IMR-90 (cell line): Measurements from ENCODE around the gene TBPL1. TPM values are rescaled to one million over a fixed set of nuclear protein-coding genes. Genes with fewer than 3 reads are reported as not detected.

Experiments used
- ATAC-seq: fragments of 200-7000 bp; cut with Tn5 transposase; 2 replicates; pipeline ENCODE4 v1.9.1; 2020; ENCODE audit warnings: low read depth, mild to moderate bottlenecking, moderate library complexity
- BruUV-seq: library from RNA; stranded (reverse); fragments of 400-500 nt; replicated peaks from 2 replicates; lab custom pipeline; 2021; lab: Mats Ljungman, UMichigan
- CTCF ChIA-PET: fragments of 300-600 bp; formaldehyde crosslinking; extraction: SDS; loops from one replicate; lab custom pipeline; 2021; ENCODE audit warnings: antibody characterized with exemption; lab: Yijun Ruan, JAX
- POLR2A ChIA-PET: fragments of 300-600 bp; sonication (Branson Sonifier 250); formaldehyde crosslinking; loops from one replicate; lab custom pipeline; 2022; ENCODE audit warnings: antibody characterized with exemption; ENCODE audit not compliant: unreplicated experiment; lab: Charles Lee
- DNase-seq: peaks from one replicate; pipeline ENCODE4 v3.0.0; 2013
- H2AFZ ChIP-seq: replicated peaks from 2 replicates; pipeline ENCODE3; 2013; ENCODE audit warnings: low read length, mild to moderate bottlenecking; ENCODE audit not compliant: poor library complexity
- H2AK5ac ChIP-seq: 2 replicates; pipeline ENCODE4 v1.6.1; 2013; ENCODE audit warnings: low read depth, low read length, inconsistent platforms
- H2AK9ac ChIP-seq: replicated peaks from 2 replicates; pipeline ENCODE3; 2013; ENCODE audit warnings: mild to moderate bottlenecking, low read depth, low read length, moderate library complexity; ENCODE audit not compliant: poor library complexity
- H2BK120ac ChIP-seq: 2 replicates; pipeline ENCODE4 v1.6.1; 2013; ENCODE audit warnings: low read depth, low read length, inconsistent platforms
- H2BK15ac ChIP-seq: 3 replicates; pipeline ENCODE4 v1.6.1; 2013; ENCODE audit warnings: low read depth, low read length, inconsistent platforms
- H2BK20ac ChIP-seq: 2 replicates; pipeline ENCODE4 v1.6.1; 2013; ENCODE audit warnings: low read depth, mild to moderate bottlenecking, inconsistent platforms, low read length, moderate library complexity
- H2BK5ac ChIP-seq: 2 replicates; pipeline ENCODE4 v1.6.1; 2013; ENCODE audit warnings: mild to moderate bottlenecking, low read depth, low read length, inconsistent platforms; ENCODE audit not compliant: poor library complexity, severe bottlenecking
- H3K14ac ChIP-seq: replicated peaks from 2 replicates; pipeline ENCODE4 v1.6.1; 2013; ENCODE audit warnings: low read depth, low read length, inconsistent platforms
- H3K18ac ChIP-seq: 2 replicates; pipeline ENCODE4 v1.6.1; 2013; ENCODE audit warnings: low read depth, low read length, control low read depth
- H3K23ac ChIP-seq: 2 replicates; pipeline ENCODE4 v1.6.1; 2013; ENCODE audit warnings: low read depth, low read length, inconsistent platforms
- H3K27ac ChIP-seq: 2 replicates; pipeline ENCODE4 v1.5.1; 2013; ENCODE audit warnings: mild to moderate bottlenecking, control low read depth, low read length; ENCODE audit not compliant: insufficient read depth
- H3K27me3 ChIP-seq: 2 replicates; pipeline ENCODE4 v1.6.1; 2013; ENCODE audit warnings: low read length; ENCODE audit not compliant: control insufficient read depth, insufficient read depth
- H3K36me3 ChIP-seq: 2 replicates; pipeline ENCODE4 v1.6.1; 2013; ENCODE audit warnings: low read length, mixed read lengths; ENCODE audit not compliant: control insufficient read depth, insufficient read depth
- H3K4ac ChIP-seq: 2 replicates; pipeline ENCODE4 v1.6.1; 2013; ENCODE audit warnings: low read depth, low read length, inconsistent platforms
- H3K4me1 ChIP-seq: 2 replicates; pipeline ENCODE4 v1.6.1; 2013; ENCODE audit warnings: low read length, mixed read lengths; ENCODE audit not compliant: control insufficient read depth, insufficient read depth
- H3K4me2 ChIP-seq: 2 replicates; pipeline ENCODE4 v1.6.1; 2013; ENCODE audit warnings: low read depth, mild to moderate bottlenecking, control low read depth, low read length, moderate library complexity
- H3K4me3 ChIP-seq: 2 replicates; pipeline ENCODE4 v1.5.1; 2013; ENCODE audit warnings: low read depth, mild to moderate bottlenecking, control low read depth, low read length, moderate library complexity; ENCODE audit not compliant: insufficient read depth
- H3K56ac ChIP-seq: 2 replicates; pipeline ENCODE4 v1.6.1; 2013; ENCODE audit warnings: low read length, inconsistent platforms; ENCODE audit not compliant: insufficient read depth; ENCODE audit errors: extremely low read depth
- H3K79me1 ChIP-seq, 2 experiments: 2 replicates each; pipeline ENCODE4 v1.6.1; 2013; ENCODE audit warnings: low read length in 2 of 2, inconsistent platforms in 1 of 2, low read depth in 1 of 2
- H3K9ac ChIP-seq: 2 replicates; pipeline ENCODE4 v1.6.1; 2013; ENCODE audit warnings: low read depth, low read length, control low read depth
- H3K9me1 ChIP-seq: 2 replicates; pipeline ENCODE4 v1.6.1; 2013; ENCODE audit warnings: low read length, inconsistent platforms; ENCODE audit not compliant: insufficient read depth
- H3K9me3 ChIP-seq: 2 replicates; pipeline ENCODE4 v1.6.1; 2013; ENCODE audit warnings: low read length; ENCODE audit not compliant: control insufficient read depth, insufficient read depth
- H4K20me1 ChIP-seq: 2 replicates; pipeline ENCODE4 v1.6.1; 2013; ENCODE audit warnings: low read length, inconsistent platforms; ENCODE audit not compliant: insufficient read depth
- H4K5ac ChIP-seq: 2 replicates; pipeline ENCODE4 v1.6.1; 2013; ENCODE audit warnings: mild to moderate bottlenecking, low read depth, low read length, control low read depth
- H4K8ac ChIP-seq, 2 experiments: 2 replicates each; pipeline ENCODE4 v1.6.1; 2013; ENCODE audit warnings: low read depth in 2 of 2, low read length in 2 of 2, control low read depth in 1 of 2, inconsistent platforms in 1 of 2
- H4K91ac ChIP-seq: 2 replicates; pipeline ENCODE4 v1.6.1; 2013; ENCODE audit warnings: low read depth, low read length, inconsistent platforms; ENCODE audit not compliant: insufficient read depth
- CEBPB ChIP-seq: IDR thresholded peaks from 2 replicates; pipeline ENCODE4 v1.6.1; 2012; ENCODE audit warnings: low read depth, low read length, improper control_type of control experiment
- ELK1 ChIP-seq: fragments of 150-350 bp; IDR thresholded peaks from 2 replicates; pipeline ENCODE4 v1.6.1; 2016; ENCODE audit warnings: low read depth, mild to moderate bottlenecking, low read length, moderate library complexity, borderline replicate concordance
- POLR2A ChIP-seq: IDR thresholded peaks from 2 replicates; pipeline ENCODE4 v1.6.1; 2012; ENCODE audit warnings: mild to moderate bottlenecking, low read depth, low read length
- RCOR1 ChIP-seq: IDR thresholded peaks from 2 replicates; pipeline ENCODE4 v1.6.1; 2012; ENCODE audit warnings: mild to moderate bottlenecking, low read length, improper control_type of control experiment; ENCODE audit not compliant: insufficient replicate concordance
- RFX5 ChIP-seq: IDR thresholded peaks from 2 replicates; pipeline ENCODE4 v1.8.0; 2012; ENCODE audit warnings: low read depth, mild to moderate bottlenecking, low read length, moderate library complexity
- SMC3 ChIP-seq: fragments of 150-350 bp; IDR thresholded peaks from 2 replicates; pipeline ENCODE4 v1.6.1; 2016; ENCODE audit warnings: low read depth, mild to moderate bottlenecking, antibody characterized with exemption, low read length, moderate library complexity
- USF2 ChIP-seq: fragments of 150-350 bp; IDR thresholded peaks from 2 replicates; pipeline ENCODE4 v1.6.1; 2017; ENCODE audit warnings: mild to moderate bottlenecking, antibody characterized with exemption, low read length, low read depth
- WGBS, 2 experiments: methylation state at CpG; one replicate each; pipeline versions ENCODE4 v1.1.5 to v1.1.7; 2013; ENCODE audit warnings: missing lambda C conversion rate in 2 of 2; ENCODE audit not compliant: insufficient read length in 1 of 2; ENCODE audit errors: extremely low coverage in 2 of 2; 5-methylcytosine and 5-hydroxymethylcytosine counted together
- dilution Hi-C: fragments of 300-500 bp; cut with HindIII; formaldehyde crosslinking; loops from one replicate; pipeline ENCODE4 v1.14.3; 2018; ENCODE audit warnings: low sequenced_read_pairs; ENCODE audit not compliant: unreplicated experiment
- in situ Hi-C: fragments of 300-500 bp; cut with MboI; formaldehyde crosslinking; loops from 3 replicates; pipeline ENCODE4 v1.14.3; 2019; ENCODE audit warnings: low sequenced_read_pairs, inconsistent platforms, mixed read lengths
- intact Hi-C: fragments of 100-400 bp; cut with micrococcal nuclease; formaldehyde crosslinking; loops from 2 replicates; pipeline ENCODE4 v1.10.0; 2022
- polyA plus RNA-seq, 3 experiments: library from polyadenylated mRNA; depleted of rRNA; stranded (reverse); fragments of >200 nt; gene quantifications; 2 replicates each; pipeline ENCODE4 v1.2.3, GENCODE V29; 2012; ENCODE audit warnings: low replicate concordance in 1 of 3
- total RNA-seq: library from RNA; depleted of rRNA; stranded (reverse); fragments of >200 nt; gene quantifications from 2 replicates; pipeline ENCODE4 v1.2.3, GENCODE V29; 2012

The TBPL1 gene
- total and polyA plus RNA-seq, 2 of the 4 experiments (the other 2 are of a cell fraction) = 25.6 to 32.5 TPM

- Histone ChIP-seq H2BK20ac (no peak overlapping the region), H4K20me1 (no peaks in the 10 kb centered on the region), H2AK5ac (no peak overlapping the region), H3K9me1 (peaks cover 5% of the 10 kb centered on the region; the same call in 1 of the 2 replicates), H3K27me3 (no peaks in the 10 kb centered on the region), H4K8ac (no peak overlapping the region), H3K23ac (no peak overlapping the region), H3K4me1 (peaks cover 3% of the 10 kb centered on the region; the same call in 1 of the 2 replicates), H2BK5ac (no peak overlapping the region), H2BK15ac (no peak overlapping the region), H4K5ac (no peak overlapping the region), H3K9ac (no peak overlapping the region), H3K27ac (no peak overlapping the region), H2BK120ac (no peak overlapping the region), H3K56ac (no peak overlapping the region), H3K79me1 (peaks cover 0 to 11% of the 10 kb centered on the region in 2 experiments; a peak in 3 of 4 replicates), H3K4me2 (no peak overlapping the region), H3K4ac (no peak overlapping the region), H3K36me3 (no peaks in the 10 kb centered on the region), H2AFZ (no peak overlapping the region), H4K91ac (no peak overlapping the region), H3K4me3 (no peak overlapping the region), H2AK9ac (no peak overlapping the region), H3K14ac (no peak overlapping the region), H3K18ac (no peak overlapping the region), H3K9me3 (no peaks in the 10 kb centered on the region)
- intact Hi-C loops (no loop called here), in situ Hi-C loops (loop anchor here (10.0 kb wide), 1 partner anchor 116 kb away; no protein-coding TSS in a partner anchor), dilution Hi-C loops (no loop called here)
- ChIA-PET POLR2A (no interaction called here), CTCF (interaction anchor here (0.5 to 0.7 kb wide), 2 partner anchors 27 to 120 kb away, joined by 3 read pairs; no protein-coding TSS in a partner anchor)
- TF ChIP-seq POLR2A (no peak), ELK1 (no peak), USF2 (no peak), RCOR1 (no peak), CEBPB (no peak), SMC3 (no peak), RFX5 (no peak)
- BruUV-seq = no TSS peak
- DNase-seq (no peak), ATAC-seq (no peak)
- WGBS, 2 experiments = no CpG with 5 or more reads among the region's 2 CpGs
These were observed 4.6 kb upstream of the TBPL1 start for GRCh38 chr6:133948472-133948871.
